Right hindlimb (tissue), 1 donor: ENCODE measurements around the gene KIF3A.

Source experiments
- DNase-seq: peaks from one replicate; pipeline ENCODE4 v3.0.0-alpha.2; 2018

KIF3A gene

GRCh38 chr5:132675936-132676689 lies 61.2 kb downstream of the KIF3A start:
- no peak for DNase-seq

GRCh38 chr5:132674671-132675506 lies 62.5 kb downstream of the KIF3A start:
- DNase-seq, result no peak

GRCh38 chr5:132673939-132674630 lies 63.3 kb downstream of the KIF3A start, which contains the start of gene IL4:
Gene IL4 (plus strand): TSS chr5:132673989. CDS start chr5:132674051, 62 bp downstream.
- no peak for DNase-seq

GRCh38 chr5:132673488-132673887 lies 63.9 kb downstream of the KIF3A start:
- no peak for DNase-seq

GRCh38 chr5:132671000-132671399 lies 66.3 kb downstream of the KIF3A start:
- DNase-seq, result no peak

GRCh38 chr5:132669966-132670882 lies 67.1 kb downstream of the KIF3A start:
- no peak for DNase-seq

- DNase-seq, result no peak
Measured at GRCh38 chr5:132669455-132669820, 67.9 kb downstream of the KIF3A start.

GRCh38 chr5:132668706-132669454 lies 68.5 kb downstream of the KIF3A start:
- DNase-seq, result no peak

GRCh38 chr5:132667761-132668705 lies 69.3 kb downstream of the KIF3A start:
- DNase-seq, result no peak

- DNase-seq, result no peak
Measured at GRCh38 chr5:132667309-132667708, 70.0 kb downstream of the KIF3A start.

- no peak for DNase-seq
Measured at GRCh38 chr5:132666310-132667123, 70.8 kb downstream of the KIF3A start.

GRCh38 chr5:132665574-132666080 lies 71.7 kb downstream of the KIF3A start:
- no peak for DNase-seq

GRCh38 chr5:132664696-132665209 lies 72.6 kb downstream of the KIF3A start:
- no peak for DNase-seq

- peak; percentile 44 for DNase-seq
Measured at GRCh38 chr5:132663771-132664695, 73.3 kb downstream of the KIF3A start.

- DNase-seq, result no peak
Measured at GRCh38 chr5:132662925-132663770, 74.2 kb downstream of the KIF3A start.

GRCh38 chr5:132662004-132662401 lies 75.3 kb downstream of the KIF3A start:
- DNase-seq, result no peak
